HG03469 (cell line): ENCODE data around the gene AKAP8L.

ENCODE experiments used
- ATAC-seq: cut with Tn5 transposase; IDR thresholded peaks from one replicate; pipeline ENCODE4 v1.9.1; 2021; ENCODE audit warnings: mild to moderate bottlenecking, moderate library complexity, moderate number of reproducible peaks; ENCODE audit not compliant: unreplicated experiment

Gene AKAP8L

GRCh38 chr19:15448778-15449619 is 30.2 kb upstream of the AKAP8L start:
- no peak for ATAC-seq

GRCh38 chr19:15448044-15448777 is 29.4 kb upstream of the AKAP8L start:
- ATAC-seq: no peak

- no peak for ATAC-seq
These were observed 28.3 kb upstream of the AKAP8L start for GRCh38 chr19:15447057-15447456.

- no peak for ATAC-seq
These were observed 27.1 kb upstream of the AKAP8L start for GRCh38 chr19:15445807-15446376.

- ATAC-seq: no peak
These were observed 26.4 kb upstream of the AKAP8L start for GRCh38 chr19:15445227-15445605.

- ATAC-seq: no peak
These were observed 25.9 kb upstream of the AKAP8L start for GRCh38 chr19:15444505-15445226.

GRCh38 chr19:15443838-15444237 is 25.1 kb upstream of the AKAP8L start:
- no peak for ATAC-seq

- ATAC-seq: no peak
These were observed 24.5 kb upstream of the AKAP8L start for GRCh38 chr19:15443325-15443724.

GRCh38 chr19:15442142-15442920 is 23.5 kb upstream of the AKAP8L start:
- ATAC-seq: no peak

- ATAC-seq: no peak
These were observed 22.5 kb upstream of the AKAP8L start for GRCh38 chr19:15441317-15441716.

- no peak for ATAC-seq
These were observed 21.2 kb upstream of the AKAP8L start for GRCh38 chr19:15439821-15440641.

GRCh38 chr19:15439078-15439799 is 20.5 kb upstream of the AKAP8L start:
- no peak for ATAC-seq

- ATAC-seq: no peak
These were observed 19.8 kb upstream of the AKAP8L start for GRCh38 chr19:15438577-15438976.

- no peak for ATAC-seq
These were observed 19.3 kb upstream of the AKAP8L start for GRCh38 chr19:15438124-15438496.

GRCh38 chr19:15437355-15438123 is 18.8 kb upstream of the AKAP8L start:
- ATAC-seq: no peak

GRCh38 chr19:15436826-15437110 is 18.0 kb upstream of the AKAP8L start:
- ATAC-seq: no peak

GRCh38 chr19:15436012-15436825 is 17.4 kb upstream of the AKAP8L start:
- ATAC-seq: no peak
